K562 (cell line): ENCODE results near the gene PPOX. TPM values are rescaled to one million over a fixed set of nuclear protein-coding genes. Genes with fewer than 3 reads are reported as not detected.

Experiments used
- CBX1 ChIP-seq: sonication (generic); IDR thresholded peaks from 2 replicates; pipeline ENCODE4 v1.6.1; 2016; ENCODE audit warnings: antibody characterized with exemption, low read depth, mild to moderate bottlenecking
- DNMT1 ChIP-seq: fragments of 450-650 bp; IDR thresholded peaks from 2 replicates; pipeline ENCODE4 v1.6.1; 2016; ENCODE audit warnings: antibody characterized with exemption, mild to moderate bottlenecking
- ETV1 ChIP-seq: fragments of 450-650 bp; conservative IDR thresholded peaks from 2 replicates; pipeline ENCODE4 v1.6.1; 2016; ENCODE audit warnings: missing genetic modification characterization, control low read depth, low read depth, missing compliant biosample characterization
- ETV5 ChIP-seq: sonication (generic); formaldehyde crosslinking; IDR thresholded peaks from 2 replicates; pipeline ENCODE4 v1.4.0; 2020; ENCODE audit warnings: low read depth, mild to moderate bottlenecking, missing genetic modification reagents
- FOXA1 ChIP-seq: fragments of 450-650 bp; IDR thresholded peaks from 2 replicates; pipeline ENCODE4 v1.6.1; 2016; ENCODE audit warnings: mild to moderate bottlenecking, borderline replicate concordance
- FOXA3 ChIP-seq, 2 experiments: fragments of 450-650 bp in 1 of 2; sonication (generic) in 1 of 2; formaldehyde crosslinking; IDR thresholded peaks in 1 of 2; conservative IDR thresholded peaks in 1 of 2; 2 replicates each; pipeline versions ENCODE4 v1.4.0 to v1.8.0; 2020 to 2022; ENCODE audit warnings: mild to moderate bottlenecking in 2 of 2, missing genetic modification reagents in 1 of 2
- MAFK ChIP-seq: IDR thresholded peaks from 2 replicates; pipeline ENCODE4 v1.6.1; 2011; ENCODE audit warnings: low read length, improper control_type of control experiment
- POLR2AphosphoS2 ChIP-seq: IDR thresholded peaks from 2 replicates; pipeline ENCODE4 v1.6.1; 2012; ENCODE audit warnings: low read length, improper control_type of control experiment
- SMARCB1 ChIP-seq: IDR thresholded peaks from 2 replicates; pipeline ENCODE4 v1.6.1; 2011; ENCODE audit warnings: improper control_type of control experiment, low read depth; ENCODE audit not compliant: insufficient read length
- SP2 ChIP-seq: IDR thresholded peaks from 2 replicates; pipeline ENCODE4 v1.6.1; 2011; ENCODE audit warnings: mild to moderate bottlenecking, low read depth, low read length, moderate library complexity; ENCODE audit not compliant: poor library complexity, severe bottlenecking; ENCODE audit errors: extremely low read depth
- ZNF347 ChIP-seq: fragments of 450-650 bp; formaldehyde crosslinking; IDR thresholded peaks from 2 replicates; pipeline ENCODE4 v1.4.0; 2020; ENCODE audit warnings: low read depth, mild to moderate bottlenecking, moderate library complexity
- ZNF408 ChIP-seq: fragments of 250-450 bp; sonication (Bioruptor Pico); IDR thresholded peaks from 2 replicates; pipeline ENCODE4 v1.4.0; 2020; ENCODE audit warnings: low read depth, mild to moderate bottlenecking, moderate library complexity
- polyA plus RNA-seq, 8 experiments: library from polyadenylated mRNA; depleted of rRNA in 4 of 8; stranded (reverse) in 5 of 8; unstranded in 3 of 8; fragments of >200 nt; fragmentation: Nextera tagmentation in 2 of 8; fragmentation: Illumina TruSeq in 1 of 8; extraction: Ambion mirVana in 2 of 8; extraction: Trizol in 1 of 8; gene quantifications; 2 replicates each; pipeline versions ENCODE4 v1.2.1 to v1.2.3, GENCODE V29; 2011 to 2014; ENCODE audit warnings: inconsistent platforms in 1 of 8, missing spikeins in 1 of 8
- total RNA-seq, 7 experiments: library from RNA; depleted of rRNA in 6 of 7; stranded (reverse); fragments of >200 nt in 6 of 7; fragmentation: Illumina TruSeq in 2 of 7; extraction: Trizol in 2 of 7; gene quantifications; 2 replicates each; pipeline versions ENCODE4 v1.2.1 to v1.2.3, GENCODE V29; 2011 to 2021; ENCODE audit warnings: low replicate concordance in 1 of 7
- TF ChIP-seq, protein P1 (sequence below): sonication (generic); formaldehyde crosslinking; IDR thresholded peaks from 2 replicates; pipeline ENCODE4 v1.8.0; 2022; ENCODE audit warnings: missing genetic modification reagents, mild to moderate bottlenecking, borderline replicate concordance
- TF ChIP-seq, protein P2 (sequence below): fragments of 250-450 bp; sonication (Bioruptor Pico); IDR thresholded peaks from 2 replicates; pipeline ENCODE4 v1.5.0; 2021
- TF ChIP-seq, protein P3 (sequence below): fragments of 250-450 bp; sonication (Bioruptor Pico); IDR thresholded peaks from 2 replicates; pipeline ENCODE4 v1.8.0; 2021; ENCODE audit warnings: moderate library complexity, mild to moderate bottlenecking, inconsistent platforms
- TF ChIP-seq, protein P4 (sequence below): fragments of 250-450 bp; sonication (Bioruptor Pico); IDR thresholded peaks from 2 replicates; pipeline ENCODE4 v1.4.0; 2020; ENCODE audit warnings: mild to moderate bottlenecking, moderate library complexity
- TF ChIP-seq, protein P5 (sequence below): fragments of 250-450 bp; sonication (Bioruptor Pico); IDR thresholded peaks from 2 replicates; pipeline ENCODE4 v1.8.0; 2021; ENCODE audit warnings: mild to moderate bottlenecking, moderate library complexity

The PPOX gene
- total and polyA plus RNA-seq, 9 of the 15 experiments (the other 6 are each of a cell fraction or from before 2014, with no cell fraction given) = 17.0 to 57.1 (median 38.9) TPM

DNA sequence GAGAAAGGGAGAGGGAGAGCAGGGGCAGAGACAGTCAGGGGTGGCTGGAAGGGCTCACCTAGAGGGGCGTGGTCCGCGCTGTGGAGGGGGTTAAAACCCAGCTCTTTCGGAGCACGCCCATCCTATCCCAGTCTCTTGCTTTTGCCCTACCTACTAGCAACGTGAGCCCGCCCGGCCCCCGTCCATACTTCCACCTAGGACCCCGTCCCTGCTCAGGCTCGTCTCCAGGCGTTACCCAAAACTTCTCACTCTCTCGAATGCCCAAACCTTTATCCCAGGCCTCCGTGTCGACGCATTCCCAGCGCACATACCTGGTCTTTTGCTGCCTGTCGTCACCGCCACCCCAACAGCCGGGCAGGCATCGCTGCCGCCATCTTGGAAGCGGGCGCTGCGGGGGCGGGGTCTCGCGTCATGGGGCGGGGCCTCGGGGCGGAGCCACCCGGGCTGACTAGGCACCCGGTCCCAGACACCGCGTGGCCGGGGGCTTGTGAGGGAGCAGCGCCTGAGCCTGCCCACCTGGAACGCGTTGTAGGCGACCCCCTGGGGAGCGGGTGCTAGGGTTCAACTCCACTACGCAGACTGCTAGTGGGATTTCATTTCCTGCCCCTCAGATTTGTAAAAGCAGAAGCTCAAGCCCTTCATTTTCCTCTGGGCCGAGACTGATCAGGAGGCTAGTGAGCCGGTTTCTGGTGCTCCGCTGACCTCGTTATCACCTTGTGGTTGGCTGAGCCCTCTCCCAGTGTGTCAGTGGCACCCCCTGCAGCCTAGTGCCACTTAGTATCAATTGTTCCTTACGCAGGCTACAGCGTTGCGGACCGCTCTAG lies 11.1 kb downstream of the PPOX start, which contains the start of gene B4GALT3 (continued):
- TF ChIP-seq FOXA3 (CRISPR knock-in tag; conservative IDR thresholded peaks at IDR 0.05 in 1 of 2, IDR thresholded peaks at IDR 0.05 in 1 of 2) = peak in 1 of 2 experiments; percentile 36; a peak in 1 of 4 replicates
- TF ChIP-seq ETV5 (CRISPR knock-in tag) = peak; percentile 74
- TF ChIP-seq, protein P1, sequence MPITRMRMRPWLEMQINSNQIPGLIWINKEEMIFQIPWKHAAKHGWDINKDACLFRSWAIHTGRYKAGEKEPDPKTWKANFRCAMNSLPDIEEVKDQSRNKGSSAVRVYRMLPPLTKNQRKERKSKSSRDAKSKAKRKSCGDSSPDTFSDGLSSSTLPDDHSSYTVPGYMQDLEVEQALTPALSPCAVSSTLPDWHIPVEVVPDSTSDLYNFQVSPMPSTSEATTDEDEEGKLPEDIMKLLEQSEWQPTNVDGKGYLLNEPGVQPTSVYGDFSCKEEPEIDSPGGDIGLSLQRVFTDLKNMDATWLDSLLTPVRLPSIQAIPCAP (CRISPR knock-in tag) = no peak
- TF ChIP-seq, protein P2, sequence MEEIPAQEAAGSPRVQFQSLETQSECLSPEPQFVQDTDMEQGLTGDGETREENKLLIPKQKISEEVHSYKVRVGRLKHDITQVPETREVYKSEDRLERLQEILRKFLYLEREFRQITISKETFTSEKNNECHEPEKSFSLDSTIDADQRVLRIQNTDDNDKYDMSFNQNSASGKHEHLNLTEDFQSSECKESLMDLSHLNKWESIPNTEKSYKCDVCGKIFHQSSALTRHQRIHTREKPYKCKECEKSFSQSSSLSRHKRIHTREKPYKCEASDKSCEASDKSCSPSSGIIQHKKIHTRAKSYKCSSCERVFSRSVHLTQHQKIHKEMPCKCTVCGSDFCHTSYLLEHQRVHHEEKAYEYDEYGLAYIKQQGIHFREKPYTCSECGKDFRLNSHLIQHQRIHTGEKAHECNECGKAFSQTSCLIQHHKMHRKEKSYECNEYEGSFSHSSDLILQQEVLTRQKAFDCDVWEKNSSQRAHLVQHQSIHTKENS = no peak
- no peak for TF ChIP-seq SMARCB1
- TF ChIP-seq ETV1 (tag) = 0 out of 2 replicates have a peak, but pooled peaks have one; percentile 30
- peak; percentile 45; the same call in 1 of the 2 replicates for TF ChIP-seq POLR2AphosphoS2
- no peak for TF ChIP-seq ZNF408 (CRISPR knock-in tag)
- TF ChIP-seq, protein P3, sequence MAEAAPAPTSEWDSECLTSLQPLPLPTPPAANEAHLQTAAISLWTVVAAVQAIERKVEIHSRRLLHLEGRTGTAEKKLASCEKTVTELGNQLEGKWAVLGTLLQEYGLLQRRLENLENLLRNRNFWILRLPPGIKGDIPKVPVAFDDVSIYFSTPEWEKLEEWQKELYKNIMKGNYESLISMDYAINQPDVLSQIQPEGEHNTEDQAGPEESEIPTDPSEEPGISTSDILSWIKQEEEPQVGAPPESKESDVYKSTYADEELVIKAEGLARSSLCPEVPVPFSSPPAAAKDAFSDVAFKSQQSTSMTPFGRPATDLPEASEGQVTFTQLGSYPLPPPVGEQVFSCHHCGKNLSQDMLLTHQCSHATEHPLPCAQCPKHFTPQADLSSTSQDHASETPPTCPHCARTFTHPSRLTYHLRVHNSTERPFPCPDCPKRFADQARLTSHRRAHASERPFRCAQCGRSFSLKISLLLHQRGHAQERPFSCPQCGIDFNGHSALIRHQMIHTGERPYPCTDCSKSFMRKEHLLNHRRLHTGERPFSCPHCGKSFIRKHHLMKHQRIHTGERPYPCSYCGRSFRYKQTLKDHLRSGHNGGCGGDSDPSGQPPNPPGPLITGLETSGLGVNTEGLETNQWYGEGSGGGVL (CRISPR knock-in tag) = no peak
- no peak for TF ChIP-seq MAFK
- TF ChIP-seq SP2 = no peak
- TF ChIP-seq, protein P4, sequence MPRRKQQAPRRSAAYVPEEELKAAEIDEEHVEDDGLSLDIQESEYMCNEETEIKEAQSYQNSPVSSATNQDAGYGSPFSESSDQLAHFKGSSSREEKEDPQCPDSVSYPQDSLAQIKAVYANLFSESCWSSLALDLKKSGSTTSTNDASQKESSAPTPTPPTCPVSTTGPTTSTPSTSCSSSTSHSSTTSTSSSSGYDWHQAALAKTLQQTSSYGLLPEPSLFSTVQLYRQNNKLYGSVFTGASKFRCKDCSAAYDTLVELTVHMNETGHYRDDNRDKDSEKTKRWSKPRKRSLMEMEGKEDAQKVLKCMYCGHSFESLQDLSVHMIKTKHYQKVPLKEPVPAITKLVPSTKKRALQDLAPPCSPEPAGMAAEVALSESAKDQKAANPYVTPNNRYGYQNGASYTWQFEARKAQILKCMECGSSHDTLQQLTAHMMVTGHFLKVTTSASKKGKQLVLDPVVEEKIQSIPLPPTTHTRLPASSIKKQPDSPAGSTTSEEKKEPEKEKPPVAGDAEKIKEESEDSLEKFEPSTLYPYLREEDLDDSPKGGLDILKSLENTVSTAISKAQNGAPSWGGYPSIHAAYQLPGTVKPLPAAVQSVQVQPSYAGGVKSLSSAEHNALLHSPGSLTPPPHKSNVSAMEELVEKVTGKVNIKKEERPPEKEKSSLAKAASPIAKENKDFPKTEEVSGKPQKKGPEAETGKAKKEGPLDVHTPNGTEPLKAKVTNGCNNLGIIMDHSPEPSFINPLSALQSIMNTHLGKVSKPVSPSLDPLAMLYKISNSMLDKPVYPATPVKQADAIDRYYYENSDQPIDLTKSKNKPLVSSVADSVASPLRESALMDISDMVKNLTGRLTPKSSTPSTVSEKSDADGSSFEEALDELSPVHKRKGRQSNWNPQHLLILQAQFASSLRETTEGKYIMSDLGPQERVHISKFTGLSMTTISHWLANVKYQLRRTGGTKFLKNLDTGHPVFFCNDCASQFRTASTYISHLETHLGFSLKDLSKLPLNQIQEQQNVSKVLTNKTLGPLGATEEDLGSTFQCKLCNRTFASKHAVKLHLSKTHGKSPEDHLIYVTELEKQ (CRISPR knock-in tag) = no peak
- TF ChIP-seq, protein P5, sequence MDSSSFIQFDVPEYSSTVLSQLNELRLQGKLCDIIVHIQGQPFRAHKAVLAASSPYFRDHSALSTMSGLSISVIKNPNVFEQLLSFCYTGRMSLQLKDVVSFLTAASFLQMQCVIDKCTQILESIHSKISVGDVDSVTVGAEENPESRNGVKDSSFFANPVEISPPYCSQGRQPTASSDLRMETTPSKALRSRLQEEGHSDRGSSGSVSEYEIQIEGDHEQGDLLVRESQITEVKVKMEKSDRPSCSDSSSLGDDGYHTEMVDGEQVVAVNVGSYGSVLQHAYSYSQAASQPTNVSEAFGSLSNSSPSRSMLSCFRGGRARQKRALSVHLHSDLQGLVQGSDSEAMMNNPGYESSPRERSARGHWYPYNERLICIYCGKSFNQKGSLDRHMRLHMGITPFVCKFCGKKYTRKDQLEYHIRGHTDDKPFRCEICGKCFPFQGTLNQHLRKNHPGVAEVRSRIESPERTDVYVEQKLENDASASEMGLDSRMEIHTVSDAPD (CRISPR knock-in tag) = no peak
- TF ChIP-seq ZNF347 (CRISPR knock-in tag) = no peak
- TF ChIP-seq CBX1 = peak; percentile 89
- TF ChIP-seq FOXA1 = no peak
- no peak for TF ChIP-seq DNMT1
